ENCODE measurements around the gene VENTX.
A peak's percentile ranks its signal among the peaks of the same experiment; 100 is the strongest.

Gene VENTX

GRCh38 chr10:133235265-133235855 lies 2.3 kb upstream of the VENTX start:
- DNase-seq (ENCODE audit: low read depth), result no peak

DNA sequence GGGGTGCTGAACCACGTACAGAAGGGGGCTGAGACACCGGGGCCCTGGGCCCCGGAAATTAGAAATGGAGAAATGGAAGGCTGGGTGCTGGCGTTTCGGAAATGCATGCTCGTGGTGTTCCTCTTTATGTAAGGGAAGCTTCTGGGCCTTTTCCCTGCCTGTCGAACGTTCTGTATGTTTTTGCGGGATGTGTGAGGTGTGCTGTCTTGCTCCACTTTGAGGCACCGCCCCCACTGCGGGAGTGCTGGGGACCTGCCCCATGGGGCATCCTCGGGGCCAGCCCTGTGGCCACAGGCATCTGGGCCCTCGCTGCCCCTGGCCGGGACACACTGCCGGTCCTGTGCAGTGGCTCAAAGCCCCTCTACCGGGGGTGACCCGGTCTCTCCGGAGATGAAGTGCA lies 1.7 kb upstream of the VENTX start:
- no peak for DNase-seq (ENCODE audit: low read depth)

GRCh38 chr10:133236401-133237240 lies 1.0 kb upstream of the VENTX start:
- no peak for DNase-seq (ENCODE audit: low read depth)

- DNase-seq (ENCODE audit: low read depth), result no peak
These were observed 441 bp upstream of the VENTX start for GRCh38 chr10:133237241-133237587.

DNA sequence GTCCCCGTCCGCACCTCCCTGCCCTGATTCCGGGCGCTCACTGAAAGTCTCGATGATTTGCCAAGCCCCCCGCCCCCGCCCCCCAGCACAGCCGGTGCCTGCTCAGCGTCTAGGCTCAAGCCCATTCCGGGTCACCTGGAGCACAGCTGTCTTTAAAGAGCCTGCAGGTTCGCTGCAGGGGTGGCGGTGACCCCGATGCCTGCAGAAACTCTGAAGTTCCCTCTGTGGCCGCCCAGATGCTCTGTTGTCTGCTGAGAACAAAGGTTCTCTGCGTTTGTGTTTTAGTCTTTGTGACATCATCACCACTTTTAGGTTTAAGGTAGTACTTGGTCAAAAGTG lies 780 bp downstream of the VENTX start:
- DNase-seq (ENCODE audit: low read depth), result no peak

DNA sequence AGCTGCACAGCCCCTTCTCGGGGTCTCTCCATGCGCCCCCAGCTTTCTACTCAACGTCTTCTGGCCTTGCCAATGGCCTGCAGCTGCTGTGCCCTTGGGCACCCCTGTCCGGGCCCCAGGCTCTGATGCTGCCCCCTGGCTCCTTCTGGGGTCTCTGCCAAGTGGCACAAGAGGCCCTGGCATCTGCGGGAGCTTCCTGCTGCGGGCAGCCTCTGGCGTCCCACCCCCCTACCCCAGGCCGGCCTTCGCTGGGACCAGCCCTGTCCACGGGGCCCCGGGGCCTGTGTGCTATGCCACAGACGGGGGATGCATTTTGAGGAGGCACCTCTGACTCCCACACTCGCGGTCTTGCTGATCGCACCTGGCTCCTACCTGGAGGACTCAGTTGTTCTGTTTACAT lies 2.3 kb downstream of the VENTX start:
- DNase-seq (ENCODE audit: low read depth), result no peak

GRCh38 chr10:133241501-133242205 lies 4.0 kb downstream of the VENTX start:
- DNase-seq (ENCODE audit: low read depth), result no peak

DNA sequence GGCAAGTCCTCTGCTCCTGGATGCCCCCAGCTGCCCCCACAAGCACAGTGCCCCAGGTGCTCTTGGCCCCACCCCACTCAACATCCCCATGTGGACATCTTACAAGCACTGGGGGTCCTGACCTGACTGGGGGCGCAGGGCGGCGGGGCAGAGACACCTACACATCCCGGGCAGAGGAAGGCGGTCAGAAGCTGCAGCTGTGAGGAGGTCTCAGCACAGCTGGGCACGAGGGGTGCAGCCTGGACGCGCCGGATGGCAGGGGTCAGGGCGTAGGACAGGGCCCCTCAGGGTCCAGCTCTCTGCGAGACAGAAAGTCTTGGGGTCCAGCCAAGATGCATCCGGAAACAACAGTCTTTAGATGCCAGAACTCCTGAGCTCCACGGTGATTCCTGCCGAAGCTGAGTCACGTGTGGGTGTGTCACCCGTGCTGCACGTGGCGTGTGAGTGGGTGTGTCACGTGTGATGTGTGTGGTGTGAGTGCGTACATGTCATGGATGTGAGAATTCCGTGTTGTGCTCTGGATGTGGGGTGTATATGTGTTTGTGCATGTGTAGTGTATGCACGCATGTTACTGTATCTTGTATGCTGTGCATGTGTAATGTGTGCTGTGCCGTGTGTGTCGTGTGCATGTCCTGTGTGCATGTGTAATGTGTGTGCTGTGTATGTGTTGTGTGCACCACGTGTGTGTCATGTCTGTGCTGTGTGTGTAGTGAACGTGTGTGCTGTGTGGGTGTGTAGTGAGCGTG lies 5.1 kb downstream of the VENTX start:
- DNase-seq (ENCODE audit: low read depth), result peak; percentile 58

GRCh38 chr10:133243593-133243992 lies 5.9 kb downstream of the VENTX start:
- no peak for DNase-seq (ENCODE audit: low read depth)

GRCh38 chr10:133245439-133246235 lies 8.0 kb downstream of the VENTX start:
- DNase-seq (ENCODE audit: low read depth), result peak; percentile 36

- no peak for DNase-seq (ENCODE audit: low read depth)
These were observed 8.6 kb downstream of the VENTX start for GRCh38 chr10:133246236-133246626.

DNA sequence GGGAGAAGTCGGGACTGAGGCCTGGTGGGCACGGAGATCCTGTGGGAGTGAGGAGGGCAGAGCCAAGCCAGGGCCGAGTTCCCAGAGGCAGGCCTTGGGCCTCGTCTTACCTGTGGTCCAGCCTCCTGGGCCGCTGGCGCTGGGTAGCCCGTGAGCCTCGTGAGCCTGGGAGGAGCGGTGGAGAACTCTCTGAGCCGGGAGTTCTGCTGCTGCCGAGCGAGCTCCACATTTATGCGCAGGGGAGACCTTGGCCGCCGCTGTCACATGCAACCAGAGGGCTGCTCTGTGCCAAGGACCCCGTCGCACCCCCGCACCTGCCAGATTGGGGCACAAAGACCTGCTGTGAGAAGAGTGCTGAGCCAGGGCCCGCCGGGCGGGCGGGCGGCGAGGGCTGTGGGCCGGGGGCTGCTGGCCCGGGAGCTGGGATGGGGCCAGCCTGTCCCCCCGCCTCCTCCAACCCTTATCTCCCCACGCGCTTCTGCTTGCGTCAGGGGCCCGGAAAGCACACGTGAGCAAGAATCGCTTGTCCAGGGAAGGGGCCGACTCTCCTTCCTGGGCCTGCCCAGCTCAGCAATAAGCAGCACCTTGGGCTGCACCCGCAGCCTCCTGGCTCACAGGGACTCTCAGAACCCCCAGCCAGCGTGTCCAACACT lies 10.2 kb downstream of the VENTX start:
- DNase-seq (ENCODE audit: low read depth), result no peak

- no peak for DNase-seq (ENCODE audit: low read depth)
These were observed 10.7 kb downstream of the VENTX start for GRCh38 chr10:133248334-133248715.

- no peak for DNase-seq (ENCODE audit: low read depth)
These were observed 11.6 kb downstream of the VENTX start for GRCh38 chr10:133249094-133249780.

DNA sequence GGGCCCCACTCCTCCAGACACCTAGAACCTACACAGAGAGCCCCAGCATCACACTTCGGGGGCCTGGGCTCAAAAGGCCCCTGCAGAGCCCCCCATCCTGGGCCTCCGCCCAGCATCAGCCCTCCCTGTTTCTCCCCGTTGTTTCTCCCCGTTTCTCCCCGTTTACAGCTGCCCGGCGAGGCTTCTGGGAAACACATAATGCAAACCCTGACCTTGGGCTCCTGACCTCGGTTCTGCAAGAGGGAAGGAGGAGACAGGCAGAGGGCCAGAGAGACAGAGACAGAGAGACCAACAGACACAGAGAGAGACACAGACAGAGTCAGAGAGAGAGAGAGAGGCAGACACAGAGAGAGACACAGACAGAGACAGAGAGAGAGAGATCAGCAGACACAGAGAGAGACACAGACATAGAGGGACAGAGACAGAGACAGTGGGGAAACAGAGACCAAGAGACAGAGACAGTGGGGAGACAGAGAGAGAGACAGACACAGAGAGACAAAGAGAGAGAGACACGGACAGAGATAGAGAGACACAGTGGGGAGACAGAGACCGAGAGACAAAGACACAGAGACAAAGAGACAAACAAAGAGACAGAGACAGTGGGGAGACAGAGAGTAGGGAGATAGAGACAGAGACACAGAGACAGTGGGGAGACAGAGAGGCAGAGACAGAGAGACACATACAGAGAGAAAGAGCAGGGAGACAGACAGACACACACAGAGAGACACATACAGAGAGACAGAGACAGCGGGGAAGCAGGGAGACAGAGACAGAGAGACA lies 12.5 kb downstream of the VENTX start:
- DNase-seq (ENCODE audit: low read depth), result no peak

DNA sequence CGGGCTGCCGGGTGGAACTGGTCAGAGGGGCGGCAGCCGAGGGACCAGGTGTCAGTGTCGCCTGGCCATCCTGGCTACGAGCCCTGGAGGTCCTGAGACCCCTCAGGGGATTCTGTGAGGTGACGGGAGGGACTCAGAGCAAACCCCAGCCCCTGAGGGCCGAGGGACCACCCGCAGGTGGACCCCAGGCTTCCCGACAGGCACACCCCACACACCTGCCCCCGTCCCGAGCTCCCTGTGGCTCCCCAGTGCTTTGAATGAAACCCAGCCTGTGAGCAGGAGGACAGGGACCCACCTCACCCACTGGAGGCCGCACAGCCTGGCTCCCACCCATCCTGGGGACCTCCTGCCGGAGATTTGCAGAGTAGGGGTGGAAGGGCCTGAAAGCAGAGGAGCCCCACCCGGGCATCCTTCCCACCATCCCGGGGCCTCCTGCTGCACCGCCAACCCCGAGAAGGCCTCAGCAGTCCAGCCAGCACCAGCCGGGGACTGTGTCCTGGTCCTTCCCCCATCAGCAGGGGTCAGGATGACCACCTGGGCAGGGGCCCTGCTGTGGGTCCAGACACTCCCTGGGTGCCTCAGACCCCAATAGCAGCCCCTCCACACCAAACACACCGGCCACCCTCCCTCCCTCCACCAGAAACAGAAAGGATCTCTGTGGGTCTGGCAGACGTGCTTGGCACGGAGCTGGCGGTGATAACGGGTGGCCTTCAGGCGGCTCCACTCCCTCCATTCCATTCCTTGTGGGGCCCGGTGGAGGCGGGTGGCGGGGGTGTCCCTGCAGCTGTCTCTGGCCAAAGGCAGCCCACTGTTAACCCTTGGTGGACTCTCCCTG lies 13.9 kb downstream of the VENTX start:
- DNase-seq (ENCODE audit: low read depth), result no peak

DNA sequence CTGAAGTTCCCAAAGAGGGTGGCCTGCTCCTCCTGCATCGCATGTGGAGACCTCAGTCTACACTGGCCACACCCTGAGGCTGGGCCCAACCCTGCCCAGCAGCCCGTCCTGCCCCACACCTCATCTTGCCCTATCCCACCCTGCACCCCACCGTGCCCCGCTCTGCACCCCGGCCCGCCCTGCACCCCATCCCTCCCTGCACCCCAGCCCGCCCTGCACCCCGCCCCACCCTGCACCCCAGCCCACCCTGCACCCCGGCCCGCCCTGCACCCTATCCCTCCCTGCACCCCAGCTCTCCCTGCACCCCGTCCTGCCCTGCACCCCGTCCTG lies 14.5 kb downstream of the VENTX start:
- no peak for DNase-seq (ENCODE audit: low read depth)

DNA sequence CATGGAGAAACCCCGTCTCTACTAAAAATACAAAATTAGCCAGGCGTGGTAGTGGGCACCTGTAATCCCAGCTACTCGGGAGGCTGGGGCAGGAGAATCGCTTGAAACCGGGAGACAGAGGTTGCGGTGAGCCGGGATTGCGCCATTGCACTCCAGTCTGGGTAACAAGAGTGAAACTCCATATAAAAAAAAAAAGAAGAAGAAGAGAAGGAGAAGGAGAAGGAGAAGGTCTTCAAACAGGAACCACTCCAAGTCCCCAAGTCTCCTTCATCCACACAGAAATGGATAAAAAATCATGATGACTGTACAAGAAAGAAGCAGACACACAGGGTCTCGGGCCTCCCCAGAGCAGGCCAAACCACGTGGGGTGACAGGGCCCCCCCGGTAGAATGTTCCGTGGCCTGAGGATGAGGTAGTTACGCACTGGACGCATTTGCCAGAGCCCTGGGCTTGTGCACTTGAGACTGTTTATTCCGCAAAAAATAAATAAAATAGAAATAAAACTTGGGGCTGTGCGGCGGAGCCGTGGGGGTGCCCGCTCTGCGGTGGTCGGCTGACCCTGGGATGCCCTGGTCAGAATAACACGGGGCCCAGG lies 15.8 kb downstream of the VENTX start:
- no peak for DNase-seq (ENCODE audit: low read depth)
